ENCODE data around the gene SLC35F2.
"Not testable (repeated sequence)": the region's sequence is repeated elsewhere in the genome, so short reads cannot be mapped to it uniquely, and the experiment has no call there.

The SLC35F2 gene

GRCh38 chr11:107864591-107864990 is 6.0 kb upstream of the SLC35F2 start:
- no peak overlapping the region for H3K27ac Mint-ChIP-seq
- no peak for DNase-seq
- H3K27me3 Mint-ChIP-seq (ENCODE audit: low read depth, poor library complexity): peaks cover 29% of the 10 kb centered on the region
- no peak overlapping the region for H3K4me3 Mint-ChIP-seq
- peaks cover 2% of the 10 kb centered on the region for H3K4me1 Mint-ChIP-seq
- H3K9me3 Mint-ChIP-seq: no peaks in the 10 kb centered on the region
- TF ChIP-seq CTCF (IDR thresholded peaks at IDR 0.05): no peak
- H3K36me3 Mint-ChIP-seq (ENCODE audit: low read depth): no peaks in the 10 kb centered on the region

GRCh38 chr11:107860688-107861087 is 2.1 kb upstream of the SLC35F2 start:
- no peak for DNase-seq
- no peaks in the 10 kb centered on the region for H3K36me3 Mint-ChIP-seq (ENCODE audit: low read depth)
- peaks cover 53% of the 10 kb centered on the region for H3K27me3 Mint-ChIP-seq (ENCODE audit: low read depth, poor library complexity)
- no peak for TF ChIP-seq CTCF (IDR thresholded peaks at IDR 0.05)
- H3K27ac Mint-ChIP-seq: no peak overlapping the region
- peak overlapping the region; percentile 55 for H3K4me3 Mint-ChIP-seq
- H3K4me1 Mint-ChIP-seq: peaks cover 23% of the 10 kb centered on the region
- no peaks in the 10 kb centered on the region for H3K9me3 Mint-ChIP-seq

- H3K27me3 Mint-ChIP-seq (ENCODE audit: low read depth, poor library complexity): peaks cover 55% of the 10 kb centered on the region
- peaks cover 23% of the 10 kb centered on the region for H3K4me1 Mint-ChIP-seq
- peak overlapping the region; percentile 94 for H3K4me3 Mint-ChIP-seq
- not testable (repeated sequence) for H3K36me3 Mint-ChIP-seq (ENCODE audit: low read depth); DNase-seq; H3K27ac Mint-ChIP-seq; H3K9me3 Mint-ChIP-seq
Observed at GRCh38 chr11:107860240-107860620, 1.6 kb upstream of the SLC35F2 start.

GRCh38 chr11:107859459-107860239 is 1.1 kb upstream of the SLC35F2 start:
- peak; percentile 20 for DNase-seq
- H3K4me1 Mint-ChIP-seq: peaks cover 23% of the 10 kb centered on the region
- H3K27me3 Mint-ChIP-seq (ENCODE audit: low read depth, poor library complexity): peaks cover 58% of the 10 kb centered on the region
- H3K9me3 Mint-ChIP-seq: no peaks in the 10 kb centered on the region
- no peaks in the 10 kb centered on the region for H3K36me3 Mint-ChIP-seq (ENCODE audit: low read depth)
- peak overlapping the region; percentile 39 for H3K27ac Mint-ChIP-seq
- H3K4me3 Mint-ChIP-seq: peak overlapping the region; percentile 94
- no peak for TF ChIP-seq CTCF (IDR thresholded peaks at IDR 0.05)

GRCh38 chr11:107857550-107858216 is 904 bp downstream of the SLC35F2 start:
- H3K4me3 Mint-ChIP-seq: peak overlapping the region; percentile 94
- H3K36me3 Mint-ChIP-seq (ENCODE audit: low read depth): no peaks in the 10 kb centered on the region
- H3K9me3 Mint-ChIP-seq: no peaks in the 10 kb centered on the region
- H3K4me1 Mint-ChIP-seq: peaks cover 23% of the 10 kb centered on the region
- H3K27ac Mint-ChIP-seq: no peak overlapping the region
- no peak for TF ChIP-seq CTCF (IDR thresholded peaks at IDR 0.05)
- peaks cover 58% of the 10 kb centered on the region for H3K27me3 Mint-ChIP-seq (ENCODE audit: low read depth, poor library complexity)
- DNase-seq: no peak

- Mint-ChIP-seq H3K4me3 (peak overlapping the region; percentile 42), H3K27ac (no peak overlapping the region), H3K4me1 (peaks cover 23% of the 10 kb centered on the region), H3K36me3 (ENCODE audit: low read depth) (no peaks in the 10 kb centered on the region), H3K27me3 (ENCODE audit: low read depth, poor library complexity) (peaks cover 52% of the 10 kb centered on the region), H3K9me3 (no peaks in the 10 kb centered on the region)
- DNase-seq: no peak
- no peak for TF ChIP-seq CTCF (IDR thresholded peaks at IDR 0.05)
Observed at GRCh38 chr11:107856981-107857517, 1.5 kb downstream of the SLC35F2 start.
